B cell (primary cell): ENCODE measurements around the gene ANAPC15. TPM values are rescaled to one million over a fixed set of nuclear protein-coding genes. Genes with fewer than 3 reads are reported as not detected.

ENCODE experiments used
- ATAC-seq: fragments of 200-7000 bp; cut with Tn5 transposase; one replicate; pipeline ENCODE4 v1.10.0; 2021; ENCODE audit warnings: low read depth, mild to moderate bottlenecking, moderate number of reproducible peaks, moderate library complexity
- CTCF ChIA-PET: fragments of 350-600 bp; sonication (Branson Sonifier 250); formaldehyde crosslinking; loops from one replicate; lab custom pipeline; 2021; ENCODE audit warnings: antibody characterized with exemption, inconsistent platforms; lab: Charles Lee
- POLR2A ChIA-PET: fragments of 350-600 bp; sonication (Branson Sonifier 250); formaldehyde crosslinking; loops from one replicate; lab custom pipeline; 2021; ENCODE audit warnings: antibody characterized with exemption; lab: Charles Lee
- DNase-seq: peaks from one replicate; pipeline ENCODE4 v3.0.0; 2013
- H2AFZ ChIP-seq: 2 replicates; pipeline ENCODE4 v1.6.1; 2012; ENCODE audit warnings: mild to moderate bottlenecking, low read depth, low read length; ENCODE audit not compliant: insufficient read depth, poor library complexity, severe bottlenecking
- H3K27ac ChIP-seq, 2 donors: 1 replicate in 1 of 2; 2 replicates in 1 of 2; pipeline ENCODE4 v1.5.1; 2012 to 2013; ENCODE audit warnings: low read length in 2 of 2, mild to moderate bottlenecking in 2 of 2, moderate library complexity in 1 of 2
- H3K27me3 ChIP-seq, 4 experiments: fragments of 200-600 bp in 1 of 4; sonication (generic) in 1 of 4; replicated peaks in 1 of 4; 1 replicate in 2 of 4; 2 replicates in 2 of 4; pipeline versions ENCODE4 v1.6.1 to v1.7.0; 2013 to 2016; ENCODE audit warnings: low read length in 3 of 4, mild to moderate bottlenecking in 2 of 4, mixed read lengths in 1 of 4, moderate library complexity in 1 of 4; ENCODE audit not compliant: insufficient read depth in 4 of 4, control insufficient read depth in 3 of 4; ENCODE audit errors: control extremely low read depth in 1 of 4
- H3K36me3 ChIP-seq, 2 experiments: replicated peaks in 1 of 2; 1 replicate in 1 of 2; 2 replicates in 1 of 2; pipeline versions ENCODE4 v1.6.1 to v1.7.1; 2013; ENCODE audit warnings: low read length in 1 of 2; ENCODE audit not compliant: insufficient read depth in 2 of 2, control insufficient read depth in 1 of 2; ENCODE audit errors: control extremely low read depth in 1 of 2, extremely low read depth in 1 of 2
- H3K4me1 ChIP-seq, 2 donors: fragments of 200-600 bp in 1 of 2; sonication (generic) in 1 of 2; 1 replicate in 1 of 2; 2 replicates in 1 of 2; pipeline versions ENCODE4 v1.5.1 to v1.6.1; 2013 to 2017; ENCODE audit warnings: low read length in 2 of 2; ENCODE audit not compliant: control insufficient read depth in 2 of 2, insufficient read depth in 2 of 2
- H3K4me2 ChIP-seq: replicated peaks from 2 replicates; pipeline ENCODE3; 2012; ENCODE audit warnings: mild to moderate bottlenecking, low read depth, low read length; ENCODE audit not compliant: poor library complexity, severe bottlenecking
- H3K4me3 ChIP-seq, 5 experiments: fragments of 200-600 bp in 1 of 5; sonication (generic) in 1 of 5; 1 replicate in 3 of 5; 2 replicates in 2 of 5; pipeline versions ENCODE4 v1.5.1 to v1.7.0; 2011 to 2016; ENCODE audit warnings: low read length in 4 of 5, mild to moderate bottlenecking in 4 of 5, low read depth in 2 of 5, control low read depth in 1 of 5, moderate library complexity in 1 of 5; ENCODE audit not compliant: insufficient read depth in 1 of 5; ENCODE audit errors: control extremely low read depth in 1 of 5, extremely low read depth in 1 of 5
- H3K79me2 ChIP-seq: fragments of 200-600 bp; sonication (generic); one replicate; pipeline ENCODE4 v1.6.0; 2016; ENCODE audit warnings: low read length; ENCODE audit not compliant: control insufficient read depth, insufficient read depth
- H3K9ac ChIP-seq: fragments of 200-600 bp; sonication (generic); 2 replicates; pipeline ENCODE4 v1.6.1; 2017; ENCODE audit warnings: mild to moderate bottlenecking, low read length, moderate library complexity
- H3K9me3 ChIP-seq, 3 donors: one replicate each; pipeline versions ENCODE4 v1.6.1 to v1.7.1; 2013; ENCODE audit warnings: low read length in 2 of 3; ENCODE audit not compliant: control insufficient read depth in 2 of 3, insufficient read depth in 1 of 3; ENCODE audit errors: control extremely low read depth in 1 of 3
- H4K20me1 ChIP-seq: 2 replicates; pipeline ENCODE4 v1.6.0; 2012; ENCODE audit warnings: mild to moderate bottlenecking, low read length; ENCODE audit not compliant: insufficient read depth, control insufficient read depth, poor library complexity, severe bottlenecking
- H3K27ac Mint-ChIP-seq: one replicate; pipeline ENCODE4 v1.8.0; 2021; ENCODE audit warnings: mixed read lengths
- H3K27me3 Mint-ChIP-seq: one replicate; pipeline ENCODE4 v1.8.0; 2021; ENCODE audit warnings: mixed read lengths
- H3K4me1 Mint-ChIP-seq: one replicate; pipeline ENCODE4 v1.8.0; 2021; ENCODE audit warnings: mixed read lengths
- H3K4me3 Mint-ChIP-seq: one replicate; pipeline ENCODE4 v1.8.0; 2021; ENCODE audit warnings: mixed read lengths
- H3K9me3 Mint-ChIP-seq: one replicate; pipeline ENCODE4 v1.8.0; 2022; ENCODE audit warnings: mixed read lengths; ENCODE audit not compliant: insufficient read depth
- EZH2 ChIP-seq: IDR thresholded peaks from 2 replicates; pipeline ENCODE4 v1.6.1; 2012; ENCODE audit warnings: borderline replicate concordance, low read depth, mild to moderate bottlenecking, moderate library complexity, low read length; ENCODE audit not compliant: insufficient read depth, poor library complexity, severe bottlenecking
- WGBS: methylation state at CpG from one replicate; pipeline ENCODE4 v1.1.5; 2013; ENCODE audit warnings: missing lambda C conversion rate; ENCODE audit not compliant: insufficient coverage; 5-methylcytosine and 5-hydroxymethylcytosine counted together
- intact Hi-C: fragments of 100-400 bp; cut with micrococcal nuclease; formaldehyde crosslinking; loops from one replicate; pipeline ENCODE4 v1.10.0; 2022
- polyA plus RNA-seq: library from polyadenylated mRNA; depleted of rRNA; stranded (reverse); fragments of >200 nt; gene quantifications from 2 replicates; pipeline ENCODE4 v1.2.3, GENCODE V29; 2012
- total RNA-seq, 2 donors: library from RNA; stranded (reverse); fragments of 120-200 nt in 1 of 2; gene quantifications; 1 replicate in 1 of 2; 2 replicates in 1 of 2; pipeline versions ENCODE4 v1.2.3 to v1.2.4, GENCODE V29; 2013 to 2022
- TF ChIP-seq, protein P1 (sequence below): fragments of 200-600 bp; IDR thresholded peaks from one replicate; pipeline ENCODE4 v1.8.0; 2022; ENCODE audit warnings: antibody characterized with exemption, mild to moderate bottlenecking

Gene ANAPC15
- total and polyA plus RNA-seq, 2 donors (not counting 1 experiment from before 2014, with no cell fraction given), result 27.1 to 27.7 TPM

DNA sequence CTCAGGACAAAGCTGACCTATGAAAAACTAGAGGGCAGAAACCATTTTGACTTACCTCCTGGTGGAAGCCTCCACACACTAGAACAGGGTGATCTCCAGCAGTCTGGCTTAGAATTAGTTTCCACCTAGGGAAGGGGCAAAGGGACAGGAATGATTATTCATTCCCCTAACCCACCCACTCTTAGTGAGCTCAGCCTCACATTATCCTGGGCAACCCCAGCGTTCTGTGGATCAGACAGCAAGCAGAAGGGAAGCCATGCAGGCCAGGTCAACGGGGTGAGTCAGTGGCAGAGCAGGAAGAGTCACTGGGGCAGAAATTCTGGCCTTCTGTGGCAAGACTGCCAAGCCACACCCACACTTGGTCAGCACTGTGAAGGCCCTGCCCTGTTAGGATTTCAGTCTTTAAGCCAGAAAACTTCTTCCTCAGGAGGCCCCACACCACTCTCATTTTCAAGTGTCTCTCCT is 42.7 kb downstream of the ANAPC15 start:
- Histone ChIP-seq H3K9me3 (no peaks in the 10 kb centered on the region), H3K4me2 (peak overlapping the region; percentile 16), H3K4me1 (peaks cover 13 to 17% of the 10 kb centered on the region in 2 donors), H4K20me1 (no peaks in the 10 kb centered on the region), H3K27me3 (no peaks in the 10 kb centered on the region), H3K36me3 (peaks cover 0 to 3% of the 10 kb centered on the region in 2 experiments), H2AFZ (no peak overlapping the region), H3K4me3 (no peak overlapping the region), H3K9ac (no peak overlapping the region), H3K79me2 (peaks cover 57% of the 10 kb centered on the region), H3K27ac (peak overlapping the region in 1 of 2 donors; percentile 16)
- ATAC-seq, result no peak
- ChIA-PET POLR2A (no interaction called here), CTCF (no interaction called here)
- H3K4me1 Mint-ChIP-seq, result peaks cover 12% of the 10 kb centered on the region
- no peak overlapping the region for H3K27ac Mint-ChIP-seq
- 0% methylated on average over 1 of the region's 2 CpGs for WGBS
- TF ChIP-seq EZH2, result no peak
- TF ChIP-seq, protein P1, sequence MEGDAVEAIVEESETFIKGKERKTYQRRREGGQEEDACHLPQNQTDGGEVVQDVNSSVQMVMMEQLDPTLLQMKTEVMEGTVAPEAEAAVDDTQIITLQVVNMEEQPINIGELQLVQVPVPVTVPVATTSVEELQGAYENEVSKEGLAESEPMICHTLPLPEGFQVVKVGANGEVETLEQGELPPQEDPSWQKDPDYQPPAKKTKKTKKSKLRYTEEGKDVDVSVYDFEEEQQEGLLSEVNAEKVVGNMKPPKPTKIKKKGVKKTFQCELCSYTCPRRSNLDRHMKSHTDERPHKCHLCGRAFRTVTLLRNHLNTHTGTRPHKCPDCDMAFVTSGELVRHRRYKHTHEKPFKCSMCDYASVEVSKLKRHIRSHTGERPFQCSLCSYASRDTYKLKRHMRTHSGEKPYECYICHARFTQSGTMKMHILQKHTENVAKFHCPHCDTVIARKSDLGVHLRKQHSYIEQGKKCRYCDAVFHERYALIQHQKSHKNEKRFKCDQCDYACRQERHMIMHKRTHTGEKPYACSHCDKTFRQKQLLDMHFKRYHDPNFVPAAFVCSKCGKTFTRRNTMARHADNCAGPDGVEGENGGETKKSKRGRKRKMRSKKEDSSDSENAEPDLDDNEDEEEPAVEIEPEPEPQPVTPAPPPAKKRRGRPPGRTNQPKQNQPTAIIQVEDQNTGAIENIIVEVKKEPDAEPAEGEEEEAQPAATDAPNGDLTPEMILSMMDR, result no peak
- DNase-seq, result no peak
- no peaks in the 10 kb centered on the region for H3K27me3 Mint-ChIP-seq
- intact Hi-C loops, result no loop called here
- H3K4me3 Mint-ChIP-seq, result no peak overlapping the region
- no peaks in the 10 kb centered on the region for H3K9me3 Mint-ChIP-seq

DNA sequence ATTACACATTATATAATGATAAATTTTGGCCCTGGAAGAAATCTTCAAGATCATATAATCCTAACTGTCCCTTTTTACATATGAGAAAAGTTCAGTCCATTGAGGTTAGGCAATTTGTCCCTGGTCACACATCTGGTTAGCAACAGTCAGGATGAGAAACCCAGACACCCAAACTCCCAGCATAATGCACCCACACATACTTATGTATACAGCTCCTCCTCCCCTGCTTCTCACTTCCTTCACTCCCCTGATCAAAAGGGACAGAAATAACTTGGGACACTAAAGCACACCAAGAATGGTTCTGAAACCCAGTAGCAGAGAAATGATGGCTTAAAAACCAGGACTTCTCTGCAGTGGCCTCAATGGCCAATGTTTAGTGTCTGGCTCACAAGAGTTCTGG is 43.3 kb downstream of the ANAPC15 start:
- no peaks in the 10 kb centered on the region for H3K9me3 Mint-ChIP-seq
- DNase-seq, result no peak
- H3K4me3 Mint-ChIP-seq, result no peak overlapping the region
- Histone ChIP-seq H3K4me2 (no peak overlapping the region), H3K4me3 (no peak overlapping the region), H3K4me1 (peaks cover 13 to 17% of the 10 kb centered on the region in 2 donors), H3K9ac (no peak overlapping the region), H3K79me2 (peaks cover 52% of the 10 kb centered on the region), H4K20me1 (no peaks in the 10 kb centered on the region), H3K36me3 (peaks cover 0 to 3% of the 10 kb centered on the region in 2 experiments), H3K27me3 (no peaks in the 10 kb centered on the region), H2AFZ (no peak overlapping the region), H3K27ac (peak overlapping the region in 1 of 2 donors; percentile 16), H3K9me3 (no peaks in the 10 kb centered on the region)
- CTCF ChIA-PET, result interaction anchor here (0.6 to 1.9 kb wide), 2 partner anchors 22 to 44 kb away, joined by 4 read pairs; no protein-coding TSS in a partner anchor
- TF ChIP-seq, protein P1, result no peak
- TF ChIP-seq EZH2, result no peak
- no peak for ATAC-seq
- H3K27ac Mint-ChIP-seq, result no peak overlapping the region
- peaks cover 12% of the 10 kb centered on the region for H3K4me1 Mint-ChIP-seq
- intact Hi-C loops, result no loop called here
- POLR2A ChIA-PET, result no interaction called here
- H3K27me3 Mint-ChIP-seq, result no peaks in the 10 kb centered on the region
